Muscle layer of duodenum (tissue), 2 donors: ENCODE data around the gene SAP30L.

Experiments used
- H3K27ac ChIP-seq: one replicate; pipeline ENCODE4 v1.7.0; 2013; ENCODE audit warnings: mild to moderate bottlenecking, low read length
- H3K27me3 ChIP-seq: one replicate; pipeline ENCODE4 v1.7.0; 2013; ENCODE audit warnings: low read depth, mild to moderate bottlenecking, control low read depth, low read length
- H3K36me3 ChIP-seq, 2 donors: one replicate each; pipeline ENCODE4 v1.7.0; 2013; ENCODE audit warnings: low read length in 2 of 2, control low read depth in 1 of 2, mild to moderate bottlenecking in 1 of 2; ENCODE audit not compliant: insufficient read depth in 2 of 2, control insufficient read depth in 1 of 2
- H3K4me1 ChIP-seq, 2 donors: one replicate each; pipeline ENCODE4 v1.7.0; 2013; ENCODE audit warnings: low read length in 2 of 2, mild to moderate bottlenecking in 2 of 2, control low read depth in 1 of 2, moderate library complexity in 1 of 2; ENCODE audit not compliant: insufficient read depth in 2 of 2, control insufficient read depth in 1 of 2
- H3K4me3 ChIP-seq, 2 donors: one replicate each; pipeline ENCODE4 v1.7.0; 2013; ENCODE audit warnings: low read length in 2 of 2, low read depth in 1 of 2, mild to moderate bottlenecking in 1 of 2
- H3K9me3 ChIP-seq, 2 donors: one replicate each; pipeline ENCODE4 v1.7.0; 2013; ENCODE audit warnings: low read length in 2 of 2, control low read depth in 1 of 2, mild to moderate bottlenecking in 1 of 2; ENCODE audit not compliant: control insufficient read depth in 1 of 2
- donor health status: healthy.

SAP30L gene

GRCh38 chr5:154483654-154484392, 38.0 kb downstream of the SAP30L start:
- H3K36me3 ChIP-seq = no peaks in the 10 kb centered on the region
- no peaks in the 10 kb centered on the region for H3K9me3 ChIP-seq
- H3K27me3 ChIP-seq = peaks cover 83% of the 10 kb centered on the region
- peak overlapping the region; percentile 14 for H3K27ac ChIP-seq
- H3K4me1 ChIP-seq = peaks cover 13 to 14% of the 10 kb centered on the region in 2 donors
- peak overlapping the region; percentile 15 to 20 for H3K4me3 ChIP-seq

- H3K27ac ChIP-seq = no peak overlapping the region
- no peaks in the 10 kb centered on the region for H3K9me3 ChIP-seq
- peaks cover 76% of the 10 kb centered on the region for H3K27me3 ChIP-seq
- H3K36me3 ChIP-seq = no peaks in the 10 kb centered on the region
- H3K4me1 ChIP-seq = peaks cover 7 to 9% of the 10 kb centered on the region in 2 donors
- peak overlapping the region; percentile 15 to 20 for H3K4me3 ChIP-seq
These were observed 38.7 kb downstream of the SAP30L start for GRCh38 chr5:154484393-154485095.

- H3K4me3 ChIP-seq = peak overlapping the region; percentile 15 to 20
- peaks cover 7 to 9% of the 10 kb centered on the region in 2 donors for H3K4me1 ChIP-seq
- H3K9me3 ChIP-seq = no peaks in the 10 kb centered on the region
- H3K27ac ChIP-seq = no peak overlapping the region
- H3K36me3 ChIP-seq = no peaks in the 10 kb centered on the region
- H3K27me3 ChIP-seq = peaks cover 71% of the 10 kb centered on the region
These were observed 39.3 kb downstream of the SAP30L start for GRCh38 chr5:154485096-154485491.

- Histone ChIP-seq H3K4me1 (peaks cover 7 to 9% of the 10 kb centered on the region in 2 donors), H3K27ac (no peak overlapping the region), H3K36me3 (no peaks in the 10 kb centered on the region), H3K9me3 (no peaks in the 10 kb centered on the region), H3K4me3 (no peak overlapping the region), H3K27me3 (peaks cover 62% of the 10 kb centered on the region)
These were observed 40.1 kb downstream of the SAP30L start for GRCh38 chr5:154485850-154486426.

GRCh38 chr5:154486427-154486866, 40.6 kb downstream of the SAP30L start:
- Histone ChIP-seq H3K27me3 (peaks cover 57% of the 10 kb centered on the region), H3K4me1 (peaks cover 7 to 9% of the 10 kb centered on the region in 2 donors), H3K9me3 (no peaks in the 10 kb centered on the region), H3K4me3 (no peak overlapping the region), H3K27ac (no peak overlapping the region), H3K36me3 (no peaks in the 10 kb centered on the region)

GRCh38 chr5:154487541-154487940, 41.7 kb downstream of the SAP30L start:
- no peak overlapping the region for H3K27ac ChIP-seq
- H3K36me3 ChIP-seq = no peaks in the 10 kb centered on the region
- no peaks in the 10 kb centered on the region for H3K9me3 ChIP-seq
- peaks cover 46% of the 10 kb centered on the region for H3K27me3 ChIP-seq
- H3K4me3 ChIP-seq = no peak overlapping the region
- H3K4me1 ChIP-seq = peaks cover 7 to 9% of the 10 kb centered on the region in 2 donors

- H3K4me3 ChIP-seq = no peak overlapping the region
- no peaks in the 10 kb centered on the region for H3K36me3 ChIP-seq
- H3K27me3 ChIP-seq = peaks cover 21% of the 10 kb centered on the region
- H3K9me3 ChIP-seq = no peaks in the 10 kb centered on the region
- no peak overlapping the region for H3K27ac ChIP-seq
- no peaks in the 10 kb centered on the region for H3K4me1 ChIP-seq
These were observed 46.1 kb downstream of the SAP30L start for GRCh38 chr5:154491941-154492340.

GRCh38 chr5:154493274-154493673, 47.5 kb downstream of the SAP30L start:
- H3K36me3 ChIP-seq = no peaks in the 10 kb centered on the region
- H3K27ac ChIP-seq = no peak overlapping the region
- no peak overlapping the region for H3K4me3 ChIP-seq
- no peaks in the 10 kb centered on the region for H3K9me3 ChIP-seq
- H3K4me1 ChIP-seq = no peaks in the 10 kb centered on the region
- H3K27me3 ChIP-seq = peaks cover 15% of the 10 kb centered on the region

GRCh38 chr5:154494036-154494435, 48.2 kb downstream of the SAP30L start:
- Histone ChIP-seq H3K4me3 (no peak overlapping the region), H3K9me3 (no peaks in the 10 kb centered on the region), H3K36me3 (no peaks in the 10 kb centered on the region), H3K27ac (no peak overlapping the region), H3K4me1 (no peaks in the 10 kb centered on the region), H3K27me3 (peaks cover 15% of the 10 kb centered on the region)

GRCh38 chr5:154498591-154498990, 52.8 kb downstream of the SAP30L start:
- Histone ChIP-seq H3K9me3 (no peaks in the 10 kb centered on the region), H3K27ac (no peak overlapping the region), H3K36me3 (no peaks in the 10 kb centered on the region), H3K27me3 (peaks cover 14% of the 10 kb centered on the region), H3K4me3 (no peak overlapping the region), H3K4me1 (no peaks in the 10 kb centered on the region)

- Histone ChIP-seq H3K9me3 (no peaks in the 10 kb centered on the region), H3K27ac (no peak overlapping the region), H3K4me1 (no peaks in the 10 kb centered on the region), H3K27me3 (peaks cover 10% of the 10 kb centered on the region), H3K4me3 (no peak overlapping the region), H3K36me3 (no peaks in the 10 kb centered on the region)
These were observed 53.2 kb downstream of the SAP30L start for GRCh38 chr5:154498994-154499393.
